H9 (cell line): ENCODE data around the gene CHCHD3. TPM values are rescaled to one million over a fixed set of nuclear protein-coding genes. Genes with fewer than 3 reads are reported as not detected.

Experiments
- DNase-seq: peaks from one replicate; pipeline ENCODE4 v3.0.0-alpha.2; 2017
- H2AFZ ChIP-seq: one replicate; pipeline ENCODE4 v1.6.1; 2013; ENCODE audit warnings: mild to moderate bottlenecking, low read length, control low read depth, moderate library complexity
- H2AK5ac ChIP-seq: 2 replicates; pipeline ENCODE4 v1.6.1; 2013; ENCODE audit warnings: low read length, control low read depth, mixed read lengths; ENCODE audit not compliant: insufficient read length
- H2BK120ac ChIP-seq: one replicate; pipeline ENCODE4 v1.6.1; 2013; ENCODE audit warnings: low read depth, mild to moderate bottlenecking, low read length, control low read depth, inconsistent platforms; ENCODE audit not compliant: poor library complexity, severe bottlenecking
- H2BK12ac ChIP-seq: 2 replicates; pipeline ENCODE4 v1.6.1; 2013; ENCODE audit warnings: low read length, control low read depth, mixed read lengths, low read depth; ENCODE audit not compliant: insufficient read length
- H2BK15ac ChIP-seq: 2 replicates; pipeline ENCODE4 v1.6.1; 2013; ENCODE audit warnings: low read depth, low read length, control low read depth
- H2BK20ac ChIP-seq: one replicate; pipeline ENCODE4 v1.6.1; 2013; ENCODE audit warnings: low read depth, mild to moderate bottlenecking, low read length, control low read depth, inconsistent platforms; ENCODE audit not compliant: poor library complexity, severe bottlenecking
- H2BK5ac ChIP-seq: 2 replicates; pipeline ENCODE4 v1.6.1; 2013; ENCODE audit warnings: low read length, control low read depth, mixed read lengths; ENCODE audit not compliant: insufficient read length
- H3K14ac ChIP-seq: 2 replicates; pipeline ENCODE4 v1.6.1; 2013; ENCODE audit warnings: low read length, control low read depth; ENCODE audit not compliant: insufficient read depth
- H3K18ac ChIP-seq: 2 replicates; pipeline ENCODE4 v1.6.1; 2013; ENCODE audit warnings: low read depth, mild to moderate bottlenecking, mixed read lengths, low read length, control low read depth; ENCODE audit not compliant: insufficient read length
- H3K23ac ChIP-seq: 2 replicates; pipeline ENCODE4 v1.6.1; 2013; ENCODE audit warnings: low read length, control low read depth, mixed read lengths, low read depth; ENCODE audit not compliant: insufficient read length
- H3K23me2 ChIP-seq: 2 replicates; pipeline ENCODE4 v1.6.1; 2013; ENCODE audit warnings: low read depth, mild to moderate bottlenecking, mixed read lengths, low read length, control low read depth; ENCODE audit not compliant: insufficient read length, poor library complexity, severe bottlenecking
- H3K27ac ChIP-seq: 2 replicates; pipeline ENCODE4 v1.5.1; 2013; ENCODE audit warnings: low read length, control low read depth, mixed read lengths, low read depth; ENCODE audit not compliant: insufficient read length
- H3K27me3 ChIP-seq: 2 replicates; pipeline ENCODE4 v1.6.1; 2013; ENCODE audit warnings: low read length, control low read depth, inconsistent platforms; ENCODE audit not compliant: insufficient read depth
- H3K4ac ChIP-seq: 2 replicates; pipeline ENCODE4 v1.6.1; 2013; ENCODE audit warnings: low read depth, mild to moderate bottlenecking, control low read depth, inconsistent platforms, low read length, moderate library complexity
- H3K4me1 ChIP-seq: 2 replicates; pipeline ENCODE4 v1.6.1; 2013; ENCODE audit warnings: low read length, control low read depth, inconsistent platforms; ENCODE audit not compliant: insufficient read depth
- H3K4me2 ChIP-seq: 2 replicates; pipeline ENCODE4 v1.6.1; 2013; ENCODE audit warnings: low read length, control low read depth, mixed read lengths; ENCODE audit not compliant: insufficient read length, insufficient read depth
- H3K56ac ChIP-seq: 2 replicates; pipeline ENCODE4 v1.6.1; 2013; ENCODE audit warnings: low read depth, mild to moderate bottlenecking, mixed read lengths, low read length, control low read depth; ENCODE audit not compliant: insufficient read length
- H3K79me1 ChIP-seq: 2 replicates; pipeline ENCODE4 v1.6.1; 2013; ENCODE audit warnings: low read depth, mild to moderate bottlenecking, moderate library complexity, low read length, control low read depth, inconsistent platforms; ENCODE audit not compliant: insufficient read depth, poor library complexity, severe bottlenecking
- H3K79me2 ChIP-seq: 2 replicates; pipeline ENCODE4 v1.6.1; 2013; ENCODE audit warnings: low read length, control low read depth, inconsistent platforms; ENCODE audit not compliant: insufficient read depth
- H3K9ac ChIP-seq: 2 replicates; pipeline ENCODE4 v1.6.1; 2013; ENCODE audit warnings: low read length, control low read depth, mixed read lengths; ENCODE audit not compliant: insufficient read length; ENCODE audit errors: extremely low read depth
- H3K9me3 ChIP-seq: one replicate; pipeline ENCODE4 v1.6.1; 2013; ENCODE audit warnings: low read depth, low read length, inconsistent platforms; ENCODE audit not compliant: control insufficient read depth
- H3T11ph ChIP-seq: one replicate; pipeline ENCODE4 v1.6.1; 2013; ENCODE audit warnings: mild to moderate bottlenecking, low read length, control low read depth, inconsistent platforms
- H4K20me1 ChIP-seq: one replicate; pipeline ENCODE4 v1.6.1; 2013; ENCODE audit not compliant: control insufficient read depth, insufficient read length, insufficient read depth
- H4K5ac ChIP-seq: 2 replicates; pipeline ENCODE4 v1.6.1; 2013; ENCODE audit warnings: low read depth, mild to moderate bottlenecking, mixed read lengths, low read length, control low read depth; ENCODE audit not compliant: insufficient read length
- H4K8ac ChIP-seq: replicated peaks from 2 replicates; pipeline ENCODE4 v1.6.1; 2013; ENCODE audit warnings: low read length, control low read depth, mixed read lengths, low read depth; ENCODE audit not compliant: insufficient read length
- H4K91ac ChIP-seq: 2 replicates; pipeline ENCODE4 v1.6.1; 2013; ENCODE audit warnings: low read depth, mild to moderate bottlenecking, moderate library complexity, mixed read lengths, low read length, control low read depth; ENCODE audit not compliant: insufficient read length
- H3K27ac Mint-ChIP-seq, 3 experiments: 2 replicates in 2 of 3; 3 replicates in 1 of 3; pipeline ENCODE4 v1.8.0; 2020 to 2021; ENCODE audit warnings: mixed read lengths in 3 of 3, mild to moderate bottlenecking in 1 of 3, moderate library complexity in 1 of 3
- H3K27me3 Mint-ChIP-seq: 2 replicates; pipeline ENCODE4 v1.8.0; 2021; ENCODE audit warnings: low read depth, mild to moderate bottlenecking, moderate library complexity, mixed read lengths
- H3K36me3 Mint-ChIP-seq, 3 experiments: 2 replicates in 2 of 3; 3 replicates in 1 of 3; pipeline ENCODE4 v1.8.0; 2020 to 2021; ENCODE audit warnings: low read depth in 3 of 3, mixed read lengths in 3 of 3; ENCODE audit not compliant: insufficient read depth in 1 of 3
- H3K4me1 Mint-ChIP-seq, 2 experiments: 2 replicates each; pipeline ENCODE4 v1.8.0; 2020; ENCODE audit warnings: mixed read lengths in 2 of 2
- H3K4me3 Mint-ChIP-seq, 2 experiments: 2 replicates in 1 of 2; 3 replicates in 1 of 2; pipeline ENCODE4 v1.8.0; 2020 to 2021; ENCODE audit warnings: mild to moderate bottlenecking in 2 of 2, mixed read lengths in 2 of 2, moderate library complexity in 1 of 2
- H3K9me3 Mint-ChIP-seq, 2 experiments: 2 replicates in 1 of 2; 3 replicates in 1 of 2; pipeline ENCODE4 v1.8.0; 2020; ENCODE audit warnings: mild to moderate bottlenecking in 2 of 2, mixed read lengths in 2 of 2, moderate library complexity in 1 of 2
- WGBS: extraction: QIAGEN DNeasy Blood & Tissue Kit; methylation state at CpG from one replicate; pipeline ENCODE4 v1.1.7; 2013; ENCODE audit warnings: missing lambda C conversion rate, low lambda C conversion rate, mixed read lengths; ENCODE audit not compliant: insufficient read length; ENCODE audit errors: extremely low coverage; 5-methylcytosine and 5-hydroxymethylcytosine counted together
- total RNA-seq: library from RNA; stranded (reverse); gene quantifications from 2 replicates; pipeline ENCODE4 v1.2.1, GENCODE V29; 2021
- TF ChIP-seq, protein P1 (sequence below): fragments of 200-600 bp; sonication (generic); conservative IDR thresholded peaks from 3 replicates; pipeline ENCODE4 v1.8.0; 2021; ENCODE audit warnings: antibody characterized with exemption, mild to moderate bottlenecking

CHCHD3 gene
- total RNA-seq, 1 experiment from 2014 or later, result 104 TPM

DNA sequence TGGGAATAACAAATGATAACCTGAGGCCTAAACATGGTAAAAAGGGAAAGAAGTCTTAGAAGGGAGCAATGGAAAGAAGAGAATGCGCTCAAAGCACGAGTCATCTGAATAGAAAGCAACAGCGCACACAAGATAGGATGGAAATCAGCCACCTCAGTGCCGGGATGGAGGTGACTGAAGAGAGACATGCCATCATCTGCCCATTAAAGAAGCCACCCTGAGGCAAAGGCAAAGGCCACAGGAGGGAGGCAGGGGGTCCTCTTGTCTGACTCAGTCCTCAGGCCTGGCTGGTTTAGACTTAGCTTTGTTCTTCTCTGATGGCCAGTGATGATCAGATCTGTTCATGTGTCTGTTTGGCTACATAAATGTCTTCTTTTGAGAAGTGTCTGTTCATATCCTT lies 180.6 kb downstream of the CHCHD3 start:
- Mint-ChIP-seq H3K4me1 (peaks cover 0 to 1% of the 10 kb centered on the region in 2 experiments; a peak in 2 of 4 replicates), H3K27me3 (no peaks in the 10 kb centered on the region), H3K9me3 (no peaks in the 10 kb centered on the region; a peak in 1 of 5 replicates), H3K36me3 (peaks cover 9 to 25% (median 15%) of the 10 kb centered on the region in 3 experiments; a peak in 5 of 7 replicates), H3K4me3 (no peak overlapping the region), H3K27ac (no peak overlapping the region; a peak in 1 of 7 replicates)
- no peak overlapping the region for H3K4me2 ChIP-seq
- H2BK5ac ChIP-seq, result no peak overlapping the region
- H2BK20ac ChIP-seq, result no peak overlapping the region
- H2BK12ac ChIP-seq, result no peak overlapping the region
- peaks cover 2% of the 10 kb centered on the region for H3K79me1 ChIP-seq
- H4K5ac ChIP-seq, result no peak overlapping the region
- WGBS, result no CpG with 5 or more reads among the region's 4 CpGs
- DNase-seq, result no peak
- no peaks in the 10 kb centered on the region for H3K23me2 ChIP-seq
- no peak overlapping the region for H2BK120ac ChIP-seq
- H3K4ac ChIP-seq, result no peak overlapping the region
- no peak overlapping the region; the same call in 1 of the 2 replicates for H3K14ac ChIP-seq
- no peak overlapping the region for H3K56ac ChIP-seq
- no peak overlapping the region for H3T11ph ChIP-seq
- no peaks in the 10 kb centered on the region for H3K9me3 ChIP-seq
- H3K18ac ChIP-seq, result no peak overlapping the region
- H3K9ac ChIP-seq, result no peak overlapping the region
- no peak overlapping the region for H4K8ac ChIP-seq
- no peak overlapping the region for H2AK5ac ChIP-seq
- H3K27ac ChIP-seq, result no peak overlapping the region
- no peaks in the 10 kb centered on the region for H4K20me1 ChIP-seq
- no peaks in the 10 kb centered on the region for H3K4me1 ChIP-seq
- TF ChIP-seq, protein P1, sequence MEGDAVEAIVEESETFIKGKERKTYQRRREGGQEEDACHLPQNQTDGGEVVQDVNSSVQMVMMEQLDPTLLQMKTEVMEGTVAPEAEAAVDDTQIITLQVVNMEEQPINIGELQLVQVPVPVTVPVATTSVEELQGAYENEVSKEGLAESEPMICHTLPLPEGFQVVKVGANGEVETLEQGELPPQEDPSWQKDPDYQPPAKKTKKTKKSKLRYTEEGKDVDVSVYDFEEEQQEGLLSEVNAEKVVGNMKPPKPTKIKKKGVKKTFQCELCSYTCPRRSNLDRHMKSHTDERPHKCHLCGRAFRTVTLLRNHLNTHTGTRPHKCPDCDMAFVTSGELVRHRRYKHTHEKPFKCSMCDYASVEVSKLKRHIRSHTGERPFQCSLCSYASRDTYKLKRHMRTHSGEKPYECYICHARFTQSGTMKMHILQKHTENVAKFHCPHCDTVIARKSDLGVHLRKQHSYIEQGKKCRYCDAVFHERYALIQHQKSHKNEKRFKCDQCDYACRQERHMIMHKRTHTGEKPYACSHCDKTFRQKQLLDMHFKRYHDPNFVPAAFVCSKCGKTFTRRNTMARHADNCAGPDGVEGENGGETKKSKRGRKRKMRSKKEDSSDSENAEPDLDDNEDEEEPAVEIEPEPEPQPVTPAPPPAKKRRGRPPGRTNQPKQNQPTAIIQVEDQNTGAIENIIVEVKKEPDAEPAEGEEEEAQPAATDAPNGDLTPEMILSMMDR, result no peak
- H2BK15ac ChIP-seq, result no peak overlapping the region
- no peak overlapping the region for H2AFZ ChIP-seq
- H3K79me2 ChIP-seq, result no peaks in the 10 kb centered on the region
- H3K23ac ChIP-seq, result no peak overlapping the region
- no peak overlapping the region for H4K91ac ChIP-seq
- H3K27me3 ChIP-seq, result no peaks in the 10 kb centered on the region
